ENCODE data around the gene OR7D4. TPM values are rescaled to one million over a fixed set of nuclear protein-coding genes. Genes with fewer than 3 reads are reported as not detected.
"Not testable (repeated sequence)": the region's sequence is repeated elsewhere in the genome, so short reads cannot be mapped to it uniquely, and the experiment has no call there.

Gene OR7D4
- total and polyA plus RNA-seq, 2 experiments from 2014 or later = not detected

GRCh38 chr19:9205501-9206113 lies 13.8 kb downstream of the OR7D4 start:
- peak overlapping the region; percentile 55 for H2AFZ ChIP-seq
- TF ChIP-seq EZH2phosphoT487 (IDR thresholded peaks at IDR 0.05; ENCODE audit: low read depth, severe bottlenecking, unreplicated experiment) = no peak
- TF ChIP-seq CTCF (IDR thresholded peaks at IDR 0.05; ENCODE audit: poor library complexity) = peak; percentile 92
- TF ChIP-seq EZH2 (IDR thresholded peaks at IDR 0.05; ENCODE audit: borderline replicate concordance) = no peak
- H3K9me3 ChIP-seq (ENCODE audit: low read depth) = no peaks in the 10 kb centered on the region
- peak overlapping the region; percentile 63 for H3K4me2 ChIP-seq
- H3K4me1 ChIP-seq (ENCODE audit: insufficient read depth) = no peaks in the 10 kb centered on the region
- DNase-seq (ENCODE audit: low spot score) = peak; percentile 79
- H3K27ac ChIP-seq = no peak overlapping the region
- H4K20me1 ChIP-seq (ENCODE audit: insufficient read depth, poor library complexity, severe bottlenecking) = no peaks in the 10 kb centered on the region
- no peak overlapping the region for H3K4me3 ChIP-seq
- no peaks in the 10 kb centered on the region for H3K79me2 ChIP-seq
- H3K9me2 ChIP-seq (replicated peaks; ENCODE audit: insufficient read depth) = no peaks in the 10 kb centered on the region
- WGBS (ENCODE audit: low lambda C conversion rate, missing lambda C conversion rate) = 39% methylated on average over 13 of the region's 13 CpGs
- no peaks in the 10 kb centered on the region for H3K36me3 ChIP-seq (replicated peaks; ENCODE audit: insufficient read depth, low read depth)
- no peaks in the 10 kb centered on the region for H3K27me3 ChIP-seq

- not testable (repeated sequence) for H3K4me2 ChIP-seq; DNase-seq (ENCODE audit: low spot score); H3K79me2 ChIP-seq; H3K36me3 ChIP-seq (replicated peaks; ENCODE audit: insufficient read depth, low read depth); H3K9me3 ChIP-seq (ENCODE audit: low read depth); H3K9me2 ChIP-seq (replicated peaks; ENCODE audit: insufficient read depth); H3K27me3 ChIP-seq; H3K27ac ChIP-seq; H3K4me3 ChIP-seq; H4K20me1 ChIP-seq (ENCODE audit: insufficient read depth, poor library complexity, severe bottlenecking); H2AFZ ChIP-seq; H3K4me1 ChIP-seq (ENCODE audit: insufficient read depth)
- WGBS (ENCODE audit: low lambda C conversion rate, missing lambda C conversion rate) = 94% methylated on average over 2 of the region's 2 CpGs
Measured at GRCh38 chr19:9198044-9198443, 21.3 kb downstream of the OR7D4 start.

- Histone ChIP-seq H3K4me1 (ENCODE audit: insufficient read depth) (no peaks in the 10 kb centered on the region), H3K4me2 (no peak overlapping the region), H2AFZ (no peak overlapping the region), H3K4me3 (no peak overlapping the region), H4K20me1 (ENCODE audit: insufficient read depth, poor library complexity, severe bottlenecking) (no peaks in the 10 kb centered on the region), H3K27ac (no peak overlapping the region), H3K36me3 (replicated peaks; ENCODE audit: insufficient read depth, low read depth) (no peaks in the 10 kb centered on the region), H3K27me3 (no peaks in the 10 kb centered on the region), H3K79me2 (no peaks in the 10 kb centered on the region), H3K9me2 (replicated peaks; ENCODE audit: insufficient read depth) (no peaks in the 10 kb centered on the region), H3K9me3 (ENCODE audit: low read depth) (no peaks in the 10 kb centered on the region)
- TF ChIP-seq EZH2phosphoT487 (IDR thresholded peaks at IDR 0.05; ENCODE audit: low read depth, severe bottlenecking, unreplicated experiment) (no peak), CTCF (IDR thresholded peaks at IDR 0.05; ENCODE audit: poor library complexity) (no peak), EZH2 (IDR thresholded peaks at IDR 0.05; ENCODE audit: borderline replicate concordance) (no peak)
- WGBS (ENCODE audit: low lambda C conversion rate, missing lambda C conversion rate) = 38% methylated on average over 7 of the region's 7 CpGs
- no peak for DNase-seq (ENCODE audit: low spot score)
Measured at GRCh38 chr19:9189535-9189934, 29.9 kb downstream of the OR7D4 start.

GRCh38 chr19:9187191-9187590 lies 32.2 kb downstream of the OR7D4 start:
- H3K79me2 ChIP-seq = no peaks in the 10 kb centered on the region
- no peak overlapping the region for H2AFZ ChIP-seq
- WGBS (ENCODE audit: low lambda C conversion rate, missing lambda C conversion rate) = 81% methylated on average over 6 of the region's 6 CpGs
- no peak overlapping the region for H3K4me2 ChIP-seq
- TF ChIP-seq CTCF (IDR thresholded peaks at IDR 0.05; ENCODE audit: poor library complexity) = no peak
- TF ChIP-seq EZH2 (IDR thresholded peaks at IDR 0.05; ENCODE audit: borderline replicate concordance) = no peak
- TF ChIP-seq EZH2phosphoT487 (IDR thresholded peaks at IDR 0.05; ENCODE audit: low read depth, severe bottlenecking, unreplicated experiment) = no peak
- no peaks in the 10 kb centered on the region for H3K36me3 ChIP-seq (replicated peaks; ENCODE audit: insufficient read depth, low read depth)
- H3K4me3 ChIP-seq = no peak overlapping the region
- H4K20me1 ChIP-seq (ENCODE audit: insufficient read depth, poor library complexity, severe bottlenecking) = no peaks in the 10 kb centered on the region
- no peaks in the 10 kb centered on the region for H3K9me2 ChIP-seq (replicated peaks; ENCODE audit: insufficient read depth)
- no peak for DNase-seq (ENCODE audit: low spot score)
- H3K9me3 ChIP-seq (ENCODE audit: low read depth) = no peaks in the 10 kb centered on the region
- H3K27me3 ChIP-seq = no peaks in the 10 kb centered on the region
- no peaks in the 10 kb centered on the region for H3K4me1 ChIP-seq (ENCODE audit: insufficient read depth)
- no peak overlapping the region for H3K27ac ChIP-seq

All from hepatocyte (in vitro differentiated cells).